HepG2 (cell line): ENCODE results near the gene CFAP100. TPM values are rescaled to one million over a fixed set of nuclear protein-coding genes. Genes with fewer than 3 reads are reported as not detected.

Experiments
- BHLHE40 ChIP-seq: IDR thresholded peaks from 2 replicates; pipeline ENCODE4 v1.6.1; 2011; ENCODE audit warnings: low read length, improper control_type of control experiment
- CCDC6 ChIP-seq: sonication (generic); formaldehyde crosslinking; IDR thresholded peaks from 2 replicates; pipeline ENCODE4 v1.8.1; 2022; ENCODE audit warnings: mild to moderate bottlenecking, missing genetic modification reagents, moderate library complexity
- FOXC1 ChIP-seq: sonication (generic); formaldehyde crosslinking; IDR thresholded peaks from 2 replicates; pipeline ENCODE4 v1.8.0; 2022; ENCODE audit warnings: mild to moderate bottlenecking, missing genetic modification reagents, borderline replicate concordance
- HIVEP1 ChIP-seq: sonication (generic); formaldehyde crosslinking; IDR thresholded peaks from 2 replicates; pipeline ENCODE4 v1.4.0; 2020; ENCODE audit warnings: mild to moderate bottlenecking, missing genetic modification reagents
- HMG20A ChIP-seq: IDR thresholded peaks from 2 replicates; pipeline ENCODE4 v1.6.1; 2016; ENCODE audit warnings: borderline replicate concordance
- MTA1 ChIP-seq: sonication (generic); formaldehyde crosslinking; IDR thresholded peaks from 2 replicates; pipeline ENCODE4 v1.4.0; 2020; ENCODE audit warnings: missing genetic modification reagents, mild to moderate bottlenecking, borderline replicate concordance
- MYNN ChIP-seq: sonication (generic); formaldehyde crosslinking; IDR thresholded peaks from 2 replicates; pipeline ENCODE4 v1.4.0; 2020; ENCODE audit warnings: mild to moderate bottlenecking, low read depth, missing genetic modification reagents
- NBN ChIP-seq: fragments of 450-650 bp; conservative IDR thresholded peaks from 2 replicates; pipeline ENCODE4 v1.6.1; 2017
- NONO ChIP-seq, 2 experiments: fragments of 450-650 bp in 1 of 2; sonication (generic) in 1 of 2; formaldehyde crosslinking in 1 of 2; IDR thresholded peaks in 1 of 2; conservative IDR thresholded peaks in 1 of 2; 2 replicates each; pipeline versions ENCODE4 v1.6.1 to v1.8.0; 2017 to 2022; ENCODE audit warnings: mild to moderate bottlenecking in 1 of 2, missing genetic modification reagents in 1 of 2, moderate library complexity in 1 of 2
- SP5 ChIP-seq: IDR thresholded peaks from 2 replicates; pipeline ENCODE4 v1.6.1; 2016; ENCODE audit warnings: low read depth, borderline replicate concordance
- ZFP36 ChIP-seq: fragments of 150-350 bp; IDR thresholded peaks from 2 replicates; pipeline ENCODE4 v1.6.1; 2018; ENCODE audit warnings: borderline replicate concordance, low read length, low read depth; ENCODE audit not compliant: partially characterized antibody
- ZFX ChIP-seq: sonication (generic); formaldehyde crosslinking; IDR thresholded peaks from 2 replicates; pipeline ENCODE4 v1.4.0; 2020; ENCODE audit warnings: mild to moderate bottlenecking, low read depth, missing genetic modification reagents, moderate library complexity
- ZNF124 ChIP-seq: sonication (generic); formaldehyde crosslinking; IDR thresholded peaks from 2 replicates; pipeline ENCODE4 v1.4.0; 2020; ENCODE audit warnings: missing genetic modification reagents
- ZNF569 ChIP-seq: sonication (generic); formaldehyde crosslinking; IDR thresholded peaks from 2 replicates; pipeline ENCODE4 v1.5.0; 2020; ENCODE audit warnings: mild to moderate bottlenecking, missing genetic modification reagents, moderate library complexity, borderline replicate concordance
- ZNF816 ChIP-seq: sonication (generic); formaldehyde crosslinking; IDR thresholded peaks from 2 replicates; pipeline ENCODE4 v1.8.0; 2022; ENCODE audit warnings: missing genetic modification reagents, mild to moderate bottlenecking, borderline replicate concordance
- polyA plus RNA-seq, 8 experiments: library from polyadenylated mRNA; depleted of rRNA in 3 of 8; stranded (reverse) in 7 of 8; unstranded in 1 of 8; fragments of >200 nt; fragmentation: Illumina TruSeq in 4 of 8; extraction: Trizol in 4 of 8; gene quantifications; 2 replicates each; pipeline versions ENCODE4 v1.2.1 to v1.2.3, GENCODE V29; 2011 to 2016; ENCODE audit warnings: low read depth in 4 of 8, missing spikeins in 1 of 8, mixed read lengths in 1 of 8; ENCODE audit not compliant: insufficient read depth in 1 of 8
- total RNA-seq, 5 experiments: library from RNA; depleted of rRNA; stranded (reverse); fragments of >200 nt; fragmentation: Illumina TruSeq; extraction: Trizol; gene quantifications; 2 replicates each; pipeline ENCODE4 v1.2.3, GENCODE V29; 2016; ENCODE audit warnings: low read depth in 1 of 5
- TF ChIP-seq, protein P1 (sequence below): sonication (generic); formaldehyde crosslinking; IDR thresholded peaks from 2 replicates; pipeline ENCODE4 v1.4.0; 2020; ENCODE audit warnings: missing genetic modification reagents
- TF ChIP-seq, protein P2 (sequence below): IDR thresholded peaks from 2 replicates; pipeline ENCODE4 v1.6.1; 2016; ENCODE audit warnings: missing compliant biosample characterization, missing genetic modification reagents, borderline replicate concordance
- TF ChIP-seq, protein P3 (sequence below): sonication (generic); formaldehyde crosslinking; IDR thresholded peaks from 2 replicates; pipeline ENCODE4 v1.4.0; 2020; ENCODE audit warnings: low read depth, mild to moderate bottlenecking, missing genetic modification reagents
- TF ChIP-seq, protein P4 (sequence below): IDR thresholded peaks from 2 replicates; pipeline ENCODE4 v1.6.1; 2012; ENCODE audit warnings: low read depth, low read length, improper control_type of control experiment
- TF ChIP-seq, protein P5 (sequence below): IDR thresholded peaks from 2 replicates; pipeline ENCODE4 v1.6.1; 2016; ENCODE audit warnings: mild to moderate bottlenecking

The CFAP100 gene
- total and polyA plus RNA-seq, 2 of the 13 experiments (the other 11 are each of a cell fraction or from before 2014, with no cell fraction given) = 0.32 TPM; not detected in 1

DNA sequence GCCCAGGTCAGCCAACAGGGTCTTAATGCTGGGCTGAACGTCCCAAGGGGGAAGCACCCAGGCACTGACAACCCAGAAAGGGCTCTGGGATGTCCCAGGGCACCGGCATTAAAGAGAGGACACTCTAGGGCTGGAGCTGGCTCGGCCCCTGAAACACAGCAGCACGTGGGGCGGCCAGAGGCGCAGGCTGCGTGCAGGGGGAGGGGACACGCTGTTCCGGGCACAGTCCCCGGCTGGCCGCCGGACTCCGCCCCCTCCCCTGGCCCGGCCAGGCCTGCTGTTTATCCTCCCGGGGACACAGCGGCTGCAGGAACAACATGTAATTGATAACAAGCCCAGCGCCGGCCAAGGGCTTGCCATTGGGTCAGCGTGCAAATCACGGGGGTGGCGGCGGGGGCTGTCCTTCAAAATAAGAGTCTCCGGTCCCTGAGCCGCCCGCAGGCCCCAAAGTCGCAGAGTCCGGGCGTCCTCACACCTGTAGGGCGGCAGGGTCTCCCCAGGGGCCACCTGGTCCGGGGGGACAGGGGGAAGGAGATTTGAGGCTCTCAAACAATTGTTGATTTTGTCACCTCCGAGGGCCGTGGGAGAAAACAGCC lies 38.8 kb upstream of the CFAP100 start (continued):
- TF ChIP-seq, protein P1, sequence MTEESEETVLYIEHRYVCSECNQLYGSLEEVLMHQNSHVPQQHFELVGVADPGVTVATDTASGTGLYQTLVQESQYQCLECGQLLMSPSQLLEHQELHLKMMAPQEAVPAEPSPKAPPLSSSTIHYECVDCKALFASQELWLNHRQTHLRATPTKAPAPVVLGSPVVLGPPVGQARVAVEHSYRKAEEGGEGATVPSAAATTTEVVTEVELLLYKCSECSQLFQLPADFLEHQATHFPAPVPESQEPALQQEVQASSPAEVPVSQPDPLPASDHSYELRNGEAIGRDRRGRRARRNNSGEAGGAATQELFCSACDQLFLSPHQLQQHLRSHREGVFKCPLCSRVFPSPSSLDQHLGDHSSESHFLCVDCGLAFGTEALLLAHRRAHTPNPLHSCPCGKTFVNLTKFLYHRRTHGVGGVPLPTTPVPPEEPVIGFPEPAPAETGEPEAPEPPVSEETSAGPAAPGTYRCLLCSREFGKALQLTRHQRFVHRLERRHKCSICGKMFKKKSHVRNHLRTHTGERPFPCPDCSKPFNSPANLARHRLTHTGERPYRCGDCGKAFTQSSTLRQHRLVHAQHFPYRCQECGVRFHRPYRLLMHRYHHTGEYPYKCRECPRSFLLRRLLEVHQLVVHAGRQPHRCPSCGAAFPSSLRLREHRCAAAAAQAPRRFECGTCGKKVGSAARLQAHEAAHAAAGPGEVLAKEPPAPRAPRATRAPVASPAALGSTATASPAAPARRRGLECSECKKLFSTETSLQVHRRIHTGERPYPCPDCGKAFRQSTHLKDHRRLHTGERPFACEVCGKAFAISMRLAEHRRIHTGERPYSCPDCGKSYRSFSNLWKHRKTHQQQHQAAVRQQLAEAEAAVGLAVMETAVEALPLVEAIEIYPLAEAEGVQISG (CRISPR knock-in tag) = peak; percentile 86
- TF ChIP-seq BHLHE40 (peak; percentile 81), HIVEP1 (CRISPR knock-in tag) (peak; percentile 79), SP5 (CRISPR knock-in tag) (peak; percentile 90), FOXC1 (CRISPR knock-in tag) (peak; percentile 57; the same call in 1 of the 2 replicates), ZFX (CRISPR knock-in tag) (peak; percentile 82), HMG20A (CRISPR knock-in tag) (peak; percentile 38; the same call in 1 of the 2 replicates), CCDC6 (CRISPR knock-in tag) (peak; percentile 27; the same call in 1 of the 2 replicates), ZFP36 (no peak), ZNF124 (CRISPR knock-in tag) (no peak), NONO (IDR thresholded peaks at IDR 0.05) (no peak), NONO (CRISPR knock-in tag; conservative IDR thresholded peaks at IDR 0.05) (no peak; the same call in 1 of the 2 replicates), ZNF569 (CRISPR knock-in tag) (no peak; the same call in 1 of the 2 replicates), NBN (no peak), MTA1 (no peak), ZNF816 (CRISPR knock-in tag) (peak; percentile 60; the same call in 1 of the 2 replicates), MYNN (peak; percentile 100)
- TF ChIP-seq, protein P2, sequence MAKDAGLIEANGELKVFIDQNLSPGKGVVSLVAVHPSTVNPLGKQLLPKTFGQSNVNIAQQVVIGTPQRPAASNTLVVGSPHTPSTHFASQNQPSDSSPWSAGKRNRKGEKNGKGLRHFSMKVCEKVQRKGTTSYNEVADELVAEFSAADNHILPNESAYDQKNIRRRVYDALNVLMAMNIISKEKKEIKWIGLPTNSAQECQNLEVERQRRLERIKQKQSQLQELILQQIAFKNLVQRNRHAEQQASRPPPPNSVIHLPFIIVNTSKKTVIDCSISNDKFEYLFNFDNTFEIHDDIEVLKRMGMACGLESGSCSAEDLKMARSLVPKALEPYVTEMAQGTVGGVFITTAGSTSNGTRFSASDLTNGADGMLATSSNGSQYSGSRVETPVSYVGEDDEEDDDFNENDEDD = peak; percentile 79
- TF ChIP-seq, protein P3, sequence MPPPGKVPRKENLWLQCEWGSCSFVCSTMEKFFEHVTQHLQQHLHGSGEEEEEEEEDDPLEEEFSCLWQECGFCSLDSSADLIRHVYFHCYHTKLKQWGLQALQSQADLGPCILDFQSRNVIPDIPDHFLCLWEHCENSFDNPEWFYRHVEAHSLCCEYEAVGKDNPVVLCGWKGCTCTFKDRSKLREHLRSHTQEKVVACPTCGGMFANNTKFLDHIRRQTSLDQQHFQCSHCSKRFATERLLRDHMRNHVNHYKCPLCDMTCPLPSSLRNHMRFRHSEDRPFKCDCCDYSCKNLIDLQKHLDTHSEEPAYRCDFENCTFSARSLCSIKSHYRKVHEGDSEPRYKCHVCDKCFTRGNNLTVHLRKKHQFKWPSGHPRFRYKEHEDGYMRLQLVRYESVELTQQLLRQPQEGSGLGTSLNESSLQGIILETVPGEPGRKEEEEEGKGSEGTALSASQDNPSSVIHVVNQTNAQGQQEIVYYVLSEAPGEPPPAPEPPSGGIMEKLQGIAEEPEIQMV (CRISPR knock-in tag) = peak; percentile 32; the same call in 1 of the 2 replicates
- TF ChIP-seq, protein P4, sequence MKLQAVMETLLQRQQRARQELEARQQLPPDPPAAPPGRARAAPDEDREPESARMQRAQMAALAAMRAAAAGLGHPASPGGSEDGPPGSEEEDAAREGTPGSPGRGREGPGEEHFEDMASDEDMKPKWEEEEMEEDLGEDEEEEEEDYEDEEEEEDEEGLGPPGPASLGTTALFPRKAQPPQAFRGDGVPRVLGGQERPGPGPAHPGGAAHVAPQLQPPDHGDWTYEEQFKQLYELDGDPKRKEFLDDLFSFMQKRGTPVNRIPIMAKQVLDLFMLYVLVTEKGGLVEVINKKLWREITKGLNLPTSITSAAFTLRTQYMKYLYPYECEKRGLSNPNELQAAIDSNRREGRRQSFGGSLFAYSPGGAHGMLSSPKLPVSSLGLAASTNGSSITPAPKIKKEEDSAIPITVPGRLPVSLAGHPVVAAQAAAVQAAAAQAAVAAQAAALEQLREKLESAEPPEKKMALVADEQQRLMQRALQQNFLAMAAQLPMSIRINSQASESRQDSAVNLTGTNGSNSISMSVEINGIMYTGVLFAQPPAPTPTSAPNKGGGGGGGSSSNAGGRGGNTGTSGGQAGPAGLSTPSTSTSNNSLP = peak; percentile 55
- TF ChIP-seq, protein P5, sequence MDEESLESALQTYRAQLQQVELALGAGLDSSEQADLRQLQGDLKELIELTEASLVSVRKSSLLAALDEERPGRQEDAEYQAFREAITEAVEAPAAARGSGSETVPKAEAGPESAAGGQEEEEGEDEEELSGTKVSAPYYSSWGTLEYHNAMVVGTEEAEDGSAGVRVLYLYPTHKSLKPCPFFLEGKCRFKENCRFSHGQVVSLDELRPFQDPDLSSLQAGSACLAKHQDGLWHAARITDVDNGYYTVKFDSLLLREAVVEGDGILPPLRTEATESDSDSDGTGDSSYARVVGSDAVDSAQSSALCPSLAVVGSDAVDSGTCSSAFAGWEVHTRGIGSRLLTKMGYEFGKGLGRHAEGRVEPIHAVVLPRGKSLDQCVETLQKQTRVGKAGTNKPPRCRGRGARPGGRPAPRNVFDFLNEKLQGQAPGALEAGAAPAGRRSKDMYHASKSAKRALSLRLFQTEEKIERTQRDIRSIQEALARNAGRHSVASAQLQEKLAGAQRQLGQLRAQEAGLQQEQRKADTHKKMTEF (CRISPR knock-in tag) = peak; percentile 75
